Endothelial cell of umbilical vein (primary cell): ENCODE data around the gene DDX11. TPM values are rescaled to one million over a fixed set of nuclear protein-coding genes. Genes with fewer than 3 reads are reported as not detected.
"Not testable (repeated sequence)": the region's sequence is repeated elsewhere in the genome, so short reads cannot be mapped to it uniquely, and the experiment has no call there.

ENCODE experiments used
- BruUV-seq: library from RNA; stranded (reverse); fragments of 400-500 nt; replicated peaks from 2 replicates; lab custom pipeline; 2021; lab: Mats Ljungman, UMichigan
- CTCF ChIA-PET: fragments of 300-600, 350-600 bp; sonication (Branson Sonifier 250); formaldehyde crosslinking; loops from one replicate; lab custom pipeline; 2021; ENCODE audit warnings: antibody characterized with exemption, inconsistent platforms; lab: Charles Lee
- POLR2A ChIA-PET: fragments of 300-600, 350-600 bp; sonication (Branson Sonifier 250); formaldehyde crosslinking; loops from one replicate; lab custom pipeline; 2021; ENCODE audit warnings: antibody characterized with exemption, inconsistent platforms; lab: Charles Lee
- DNase-seq: peaks from one replicate; pipeline ENCODE4 v3.0.0-alpha.2; 2011; ENCODE audit warnings: low read depth, low spot score
- FAIRE-seq: peaks from 2 replicates; lab custom pipeline; 2011; peaks lifted over from hg19 to GRCh38; lab: Jason Lieb, UNC
- H2AFZ ChIP-seq: 2 replicates; pipeline ENCODE4 v1.6.0; 2012; ENCODE audit warnings: low read depth, low read length, control low read depth, inconsistent platforms
- H3K27ac ChIP-seq: 2 replicates; pipeline ENCODE4 v1.5.1; 2011; ENCODE audit warnings: low read depth, mild to moderate bottlenecking, control low read depth, low read length, moderate library complexity; ENCODE audit not compliant: insufficient read depth
- H3K27me3 ChIP-seq, 2 experiments: 2 replicates each; pipeline versions ENCODE4 v1.6.0 to v1.6.1; 2011; ENCODE audit warnings: low read length in 2 of 2, mixed read lengths in 1 of 2; ENCODE audit not compliant: control insufficient read depth in 2 of 2, insufficient read depth in 2 of 2
- H3K36me3 ChIP-seq, 2 experiments: 2 replicates in 1 of 2; 3 replicates in 1 of 2; pipeline ENCODE4 v1.5.1; 2011; ENCODE audit warnings: low read length in 2 of 2, mild to moderate bottlenecking in 1 of 2, moderate library complexity in 1 of 2; ENCODE audit not compliant: control insufficient read depth in 2 of 2, insufficient read depth in 2 of 2; ENCODE audit errors: extremely low read depth in 1 of 2
- H3K4me1 ChIP-seq: 3 replicates; pipeline ENCODE4 v1.5.1; 2011; ENCODE audit warnings: mild to moderate bottlenecking, low read length; ENCODE audit not compliant: control insufficient read depth, insufficient read depth; ENCODE audit errors: extremely low read depth
- H3K4me2 ChIP-seq: 2 replicates; pipeline ENCODE4 v1.6.1; 2011; ENCODE audit warnings: low read length, control low read depth, mixed read lengths; ENCODE audit not compliant: insufficient read depth
- H3K4me3 ChIP-seq, 3 experiments: fragments of 200-600 bp in 1 of 3; sonication (generic), shearing (Covaris generic) in 1 of 3; replicated peaks in 1 of 3; 2 replicates each; pipeline ENCODE4 v1.5.1; 2011 to 2016; ENCODE audit warnings: control low read depth in 3 of 3, low read length in 3 of 3, mild to moderate bottlenecking in 2 of 3, inconsistent platforms in 1 of 3, low read depth in 1 of 3, moderate library complexity in 1 of 3; ENCODE audit not compliant: insufficient read depth in 1 of 3
- H3K79me2 ChIP-seq: 2 replicates; pipeline ENCODE4 v1.6.0; 2012; ENCODE audit warnings: low read length, inconsistent platforms; ENCODE audit not compliant: control insufficient read depth, insufficient read depth
- H3K9ac ChIP-seq: replicated peaks from 2 replicates; pipeline ENCODE3; 2011; ENCODE audit warnings: low read length, control low read depth; ENCODE audit not compliant: insufficient read depth; ENCODE audit errors: extremely low read depth
- H3K9me1 ChIP-seq: replicated peaks from 3 replicates; pipeline ENCODE4 v1.6.0; 2011; ENCODE audit warnings: mild to moderate bottlenecking, low read length; ENCODE audit not compliant: control insufficient read depth, insufficient read depth; ENCODE audit errors: extremely low read depth
- H3K9me3 ChIP-seq: replicated peaks from 2 replicates; pipeline ENCODE4 v1.5.1; 2012; ENCODE audit warnings: low read length, inconsistent platforms; ENCODE audit not compliant: control insufficient read depth, insufficient read depth
- H4K20me1 ChIP-seq: replicated peaks from 2 replicates; pipeline ENCODE3; 2011; ENCODE audit warnings: mild to moderate bottlenecking, low read length; ENCODE audit not compliant: control insufficient read depth, insufficient read depth; ENCODE audit errors: extremely low read depth
- dilution Hi-C: fragments of 300-500 bp; cut with MboI; formaldehyde crosslinking; loops from one replicate; pipeline ENCODE4 v1.15.0; 2019; ENCODE audit warnings: low sequenced_read_pairs; ENCODE audit not compliant: extremely low pct_ligation_motif_present
- intact Hi-C: fragments of 100-400 bp; cut with micrococcal nuclease; formaldehyde crosslinking; loops from one replicate; pipeline ENCODE4 v1.10.0; 2022
- polyA plus RNA-seq, 4 experiments: library from polyadenylated mRNA; depleted of rRNA in 3 of 4; stranded (reverse) in 3 of 4; unstranded in 1 of 4; fragments of >200 nt; gene quantifications; 2 replicates each; pipeline versions ENCODE4 v1.2.1 to v1.2.3, GENCODE V29; 2011 to 2012; ENCODE audit warnings: missing spikeins in 1 of 4
- total RNA-seq: library from RNA; stranded (reverse); gene quantifications from 2 replicates; pipeline ENCODE4 v1.2.3, GENCODE V29; 2021

DDX11 gene
- total and polyA plus RNA-seq, 2 donors (not counting 3 experiments of a cell fraction or from before 2014, with no cell fraction given) = 20.8 to 71.4 TPM

DNA sequence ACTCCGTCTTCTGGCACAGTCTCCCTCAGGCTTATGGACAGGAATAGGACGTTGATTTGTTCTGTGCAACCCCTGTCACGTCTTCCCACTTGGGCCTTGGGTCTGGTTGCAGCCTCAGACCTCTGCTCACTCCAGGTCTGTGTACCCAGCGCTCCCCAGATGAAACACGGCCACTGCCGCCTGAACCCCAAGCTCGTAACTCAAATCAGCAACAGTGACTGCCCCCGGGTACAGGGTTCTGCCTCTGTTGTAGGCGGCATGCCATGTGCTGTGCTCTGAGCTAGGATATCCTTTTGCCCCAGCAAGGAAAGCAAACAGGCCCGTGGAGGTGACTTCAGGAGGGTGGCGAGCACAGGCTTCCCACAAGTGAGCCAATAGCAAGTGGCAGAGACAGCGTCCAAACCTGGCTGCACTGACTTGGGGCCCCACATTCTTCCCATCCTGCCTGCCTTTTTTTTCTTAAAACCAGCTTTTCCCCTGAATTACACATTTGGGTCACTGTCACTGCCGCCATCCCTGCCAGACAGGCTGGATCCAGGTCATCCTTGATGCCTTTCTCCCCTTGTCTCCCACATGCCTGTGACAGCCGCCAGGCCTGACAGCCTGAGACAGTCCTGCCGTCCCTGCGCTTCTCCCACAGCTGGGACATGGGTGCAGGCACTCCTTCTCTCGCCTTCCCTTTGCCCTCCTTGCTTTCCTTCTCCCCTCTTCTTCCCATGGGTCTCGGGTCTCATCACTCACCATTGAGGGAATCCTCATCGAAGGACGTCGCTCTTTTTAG, 21.6 kb downstream of the DDX11 start:
- H3K36me3 ChIP-seq, dilution Hi-C loops, H3K4me3 ChIP-seq, DNase-seq, H3K27me3 ChIP-seq, intact Hi-C loops, H3K9ac ChIP-seq, H4K20me1 ChIP-seq, POLR2A ChIA-PET, H3K79me2 ChIP-seq, H3K4me1 ChIP-seq, FAIRE-seq, H3K4me2 ChIP-seq, H2AFZ ChIP-seq, BruUV-seq, H3K9me1 ChIP-seq, CTCF ChIA-PET, H3K9me3 ChIP-seq, H3K27ac ChIP-seq: not testable (repeated sequence)

DNA sequence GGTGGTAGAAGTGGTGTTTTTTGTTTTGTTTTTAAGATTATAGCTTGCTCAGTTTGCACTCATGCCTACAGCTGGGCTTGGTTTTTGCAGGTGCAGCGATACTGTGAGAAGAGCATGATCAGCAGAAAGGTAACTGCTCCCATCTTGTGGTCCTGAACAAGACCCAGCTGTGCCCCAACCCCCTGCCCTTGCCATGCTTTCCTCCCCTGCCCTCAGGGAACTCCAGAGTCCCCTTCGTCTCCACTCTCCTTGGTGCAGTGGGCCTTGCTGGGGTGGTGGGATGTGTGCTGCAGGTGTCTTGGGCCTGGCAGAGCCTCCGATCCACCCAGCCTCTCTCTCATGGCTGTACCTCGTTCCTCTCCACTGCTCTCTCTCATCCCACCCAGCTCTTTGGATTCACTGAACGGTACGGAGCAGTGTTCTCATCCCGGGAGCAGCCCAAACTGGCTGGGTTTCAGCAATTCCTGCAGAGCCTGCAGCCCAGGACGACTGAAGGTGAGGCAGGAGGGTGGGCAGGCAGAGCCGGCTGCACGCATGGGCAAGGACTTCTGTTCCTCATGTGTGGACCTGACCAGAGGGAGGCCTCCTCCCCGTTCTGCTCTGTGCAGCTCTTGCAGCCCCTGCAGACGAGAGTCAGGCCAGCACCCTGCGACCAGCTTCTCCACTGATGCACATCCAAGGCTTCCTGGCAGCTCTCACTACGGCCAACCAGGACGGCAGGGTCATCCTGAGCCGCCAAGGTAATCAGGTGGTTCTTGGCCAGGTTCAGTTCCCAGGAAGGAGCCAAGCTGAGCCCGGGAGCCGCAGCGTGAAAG, 22.8 kb downstream of the DDX11 start:
- H4K20me1 ChIP-seq, H3K4me1 ChIP-seq, H3K27me3 ChIP-seq, H3K79me2 ChIP-seq, H3K4me2 ChIP-seq, H2AFZ ChIP-seq, H3K9ac ChIP-seq, H3K27ac ChIP-seq, H3K36me3 ChIP-seq, H3K9me3 ChIP-seq, H3K4me3 ChIP-seq, POLR2A ChIA-PET, CTCF ChIA-PET, FAIRE-seq, intact Hi-C loops, H3K9me1 ChIP-seq, DNase-seq, BruUV-seq, dilution Hi-C loops: not testable (repeated sequence)

DNA sequence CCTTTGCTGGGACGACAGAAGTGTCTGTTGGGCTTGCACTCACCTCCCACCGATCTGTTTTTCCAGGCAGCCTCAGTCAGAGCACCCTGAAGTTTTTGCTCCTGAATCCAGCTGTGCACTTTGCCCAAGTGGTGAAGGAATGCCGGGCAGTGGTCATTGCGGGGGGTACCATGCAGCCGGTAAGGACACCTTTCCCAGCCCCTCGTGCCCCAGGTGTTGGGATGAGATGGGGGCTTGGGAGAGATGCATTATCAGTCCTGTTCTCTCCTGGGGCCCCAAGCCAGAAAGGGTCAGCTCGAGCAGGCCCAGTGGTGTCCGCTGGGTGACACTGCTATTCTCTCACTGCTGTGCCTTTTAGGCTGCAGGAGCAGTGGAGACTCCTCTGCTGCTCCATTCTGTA, 24.2 kb downstream of the DDX11 start:
- H3K9me3 ChIP-seq, H3K4me2 ChIP-seq, H3K79me2 ChIP-seq, H3K4me1 ChIP-seq, intact Hi-C loops, FAIRE-seq, H3K9ac ChIP-seq, DNase-seq, H3K27ac ChIP-seq, H3K36me3 ChIP-seq, H4K20me1 ChIP-seq, H2AFZ ChIP-seq, dilution Hi-C loops, POLR2A ChIA-PET, H3K4me3 ChIP-seq, BruUV-seq, H3K9me1 ChIP-seq, H3K27me3 ChIP-seq, CTCF ChIA-PET: not testable (repeated sequence)

DNA sequence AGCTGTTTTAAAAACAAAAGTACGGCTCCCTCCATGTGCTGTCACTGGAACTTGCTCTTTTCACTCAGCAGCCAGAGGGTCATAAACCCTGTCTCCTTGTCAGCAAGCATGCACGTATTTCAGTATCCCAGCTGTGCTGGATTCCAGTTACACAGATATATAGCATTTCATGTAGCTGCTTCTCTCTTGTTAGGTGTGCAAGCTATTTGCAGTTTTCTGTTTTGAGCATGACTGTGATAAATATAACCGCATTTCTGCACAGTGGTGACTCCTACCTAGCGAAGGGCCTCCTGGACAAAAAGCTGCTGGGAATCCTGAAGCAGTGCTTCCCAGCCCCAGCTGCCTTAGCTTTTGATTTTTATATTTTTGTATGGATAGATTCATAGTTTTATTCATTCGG, 24.7 kb downstream of the DDX11 start:
- FAIRE-seq, H3K79me2 ChIP-seq, H3K9ac ChIP-seq, dilution Hi-C loops, H3K4me3 ChIP-seq, H3K36me3 ChIP-seq, BruUV-seq, H3K27ac ChIP-seq, H3K27me3 ChIP-seq, H3K9me3 ChIP-seq, H3K4me1 ChIP-seq, H3K4me2 ChIP-seq, intact Hi-C loops, POLR2A ChIA-PET, DNase-seq, H4K20me1 ChIP-seq, H2AFZ ChIP-seq, CTCF ChIA-PET, H3K9me1 ChIP-seq: not testable (repeated sequence)
